Neural crest cell (in vitro differentiated cells): Measurements from ENCODE around the gene ZBED2. TPM values are rescaled to one million over a fixed set of nuclear protein-coding genes. Genes with fewer than 3 reads are reported as not detected.

ENCODE experiments used
- DNase-seq: peaks from one replicate; pipeline ENCODE4 v3.0.0; 2021; ENCODE audit warnings: low read depth, mixed read lengths, low spot score
- H3K27ac Mint-ChIP-seq: one replicate; pipeline ENCODE4 v1.8.0; 2021; ENCODE audit warnings: mild to moderate bottlenecking, mixed read lengths; ENCODE audit not compliant: unreplicated experiment
- H3K27me3 Mint-ChIP-seq: 2 replicates; pipeline ENCODE4 v1.8.0; 2021; ENCODE audit warnings: low read depth, mild to moderate bottlenecking, mixed read lengths
- H3K36me3 Mint-ChIP-seq: 2 replicates; pipeline ENCODE4 v1.8.0; 2021; ENCODE audit warnings: low read depth, mild to moderate bottlenecking, mixed read lengths
- H3K4me1 Mint-ChIP-seq: 2 replicates; pipeline ENCODE4 v1.8.0; 2021; ENCODE audit warnings: mixed read lengths
- H3K4me3 Mint-ChIP-seq: one replicate; pipeline ENCODE4 v1.8.0; 2021; ENCODE audit warnings: mild to moderate bottlenecking, mixed read lengths
- H3K9me3 Mint-ChIP-seq: 2 replicates; pipeline ENCODE4 v1.8.0; 2021; ENCODE audit warnings: mixed read lengths
- CTCF ChIP-seq: fragments of 200-600 bp; sonication (generic); conservative IDR thresholded peaks from 2 replicates; pipeline ENCODE4 v1.5.0; 2021; ENCODE audit warnings: antibody characterized with exemption, mild to moderate bottlenecking
- total RNA-seq: library from RNA; stranded (reverse); gene quantifications from 2 replicates; pipeline ENCODE4 v1.2.1, GENCODE V29; 2021

Gene ZBED2
- total RNA-seq, 1 donor from 2014 or later = not detected

GRCh38 chr3:111582120-111582474, 13.0 kb downstream of the ZBED2 start:
- DNase-seq = no peak
- Mint-ChIP-seq H3K27ac (no peak overlapping the region), H3K9me3 (peaks cover 11% of the 10 kb centered on the region), H3K4me3 (no peak overlapping the region), H3K27me3 (no peaks in the 10 kb centered on the region), H3K4me1 (no peaks in the 10 kb centered on the region), H3K36me3 (no peaks in the 10 kb centered on the region)
- no peak for TF ChIP-seq CTCF

- no peaks in the 10 kb centered on the region for H3K4me1 Mint-ChIP-seq
Observed at GRCh38 chr3:111581403-111582119, 13.6 kb downstream of the ZBED2 start.

GRCh38 chr3:111579495-111579894, 15.7 kb downstream of the ZBED2 start:
- no peak overlapping the region for H3K4me3 Mint-ChIP-seq
- no peak for TF ChIP-seq CTCF
- H3K36me3 Mint-ChIP-seq = no peaks in the 10 kb centered on the region
- no peak for DNase-seq
- no peaks in the 10 kb centered on the region for H3K4me1 Mint-ChIP-seq
- no peak overlapping the region for H3K27ac Mint-ChIP-seq
- H3K9me3 Mint-ChIP-seq = peaks cover 3% of the 10 kb centered on the region
- H3K27me3 Mint-ChIP-seq = no peaks in the 10 kb centered on the region

More at GRCh38 chr3:111581403-111582119, 13.6 kb downstream of the ZBED2 start:
- Mint-ChIP-seq H3K9me3 (peaks cover 9% of the 10 kb centered on the region), H3K27me3 (no peaks in the 10 kb centered on the region), H3K27ac (no peak overlapping the region), H3K4me3 (no peak overlapping the region), H3K36me3 (no peaks in the 10 kb centered on the region)
- no peak for TF ChIP-seq CTCF
- no peak for DNase-seq

- DNase-seq = no peak
- Mint-ChIP-seq H3K27me3 (no peaks in the 10 kb centered on the region), H3K36me3 (no peaks in the 10 kb centered on the region), H3K27ac (no peak overlapping the region), H3K4me1 (no peaks in the 10 kb centered on the region), H3K9me3 (no peaks in the 10 kb centered on the region), H3K4me3 (no peak overlapping the region)
- TF ChIP-seq CTCF = no peak
Observed at GRCh38 chr3:111578867-111579266, 16.3 kb downstream of the ZBED2 start.

GRCh38 chr3:111577798-111578685, 17.1 kb downstream of the ZBED2 start:
- no peak for DNase-seq
- Mint-ChIP-seq H3K4me3 (no peak overlapping the region), H3K27ac (no peak overlapping the region), H3K36me3 (no peaks in the 10 kb centered on the region), H3K4me1 (no peaks in the 10 kb centered on the region), H3K27me3 (no peaks in the 10 kb centered on the region), H3K9me3 (no peaks in the 10 kb centered on the region)
- TF ChIP-seq CTCF = no peak
